Activated naive CD4-positive, alpha-beta T cell treated with anti-CD3 and anti-CD28 coated beads for 36 hours (primary cell): Measurements from ENCODE around the gene KCNE4. TPM values are rescaled to one million over a fixed set of nuclear protein-coding genes. Genes with fewer than 3 reads are reported as not detected.

Source experiments
- CTCF ChIA-PET: fragments of 350-600 bp; sonication (Branson Sonifier 250); formaldehyde crosslinking; loops from one replicate; lab custom pipeline; 2021; ENCODE audit warnings: antibody characterized with exemption; lab: Charles Lee
- DNase-seq: peaks from one replicate; pipeline ENCODE4 v3.0.0-alpha.2; 2020
- H3K27ac Mint-ChIP-seq: one replicate; pipeline ENCODE4 v1.8.0; 2021; ENCODE audit warnings: mild to moderate bottlenecking, mixed read lengths
- H3K27me3 Mint-ChIP-seq: one replicate; pipeline ENCODE4 v1.8.0; 2021; ENCODE audit warnings: low read depth, mixed read lengths
- H3K36me3 Mint-ChIP-seq: one replicate; pipeline ENCODE4 v1.8.0; 2021; ENCODE audit warnings: low read depth, mixed read lengths
- H3K4me1 Mint-ChIP-seq: one replicate; pipeline ENCODE4 v1.8.0; 2021; ENCODE audit warnings: low read depth, mixed read lengths
- H3K4me3 Mint-ChIP-seq: one replicate; pipeline ENCODE4 v1.8.0; 2021; ENCODE audit warnings: mild to moderate bottlenecking, moderate library complexity, mixed read lengths
- H3K9me3 Mint-ChIP-seq: one replicate; pipeline ENCODE4 v1.8.0; 2021; ENCODE audit warnings: mixed read lengths
- intact Hi-C: fragments of 100-400 bp; cut with micrococcal nuclease; formaldehyde crosslinking; loops from one replicate; pipeline ENCODE4 v1.15.1; 2023
- total RNA-seq, 2 experiments: library from RNA; stranded (reverse); gene quantifications; one replicate each; pipeline ENCODE4 v1.2.3, GENCODE V29; 2021

The KCNE4 gene
- total RNA-seq, 2 experiments from 2014 or later = not detected

DNA sequence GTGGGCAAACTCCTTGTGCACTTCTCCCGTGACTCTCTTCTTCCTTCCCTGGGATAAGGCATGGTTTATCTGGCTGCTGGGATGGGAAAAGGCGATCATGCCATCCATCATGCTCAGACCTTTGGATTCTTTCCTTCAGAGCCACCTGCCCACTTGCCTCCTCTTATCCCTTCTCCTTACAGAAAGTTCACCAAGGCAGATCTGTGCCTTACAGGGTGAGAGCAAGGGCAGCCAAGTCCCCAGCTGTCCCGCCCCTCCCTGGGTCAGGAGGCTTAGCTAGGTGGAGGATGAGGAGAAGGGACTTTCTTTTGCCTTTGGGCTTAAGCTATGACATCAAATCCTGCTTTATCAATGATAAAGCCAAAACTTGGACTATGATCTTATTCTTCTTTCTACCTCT is 47.6 kb downstream of the KCNE4 start:
- Mint-ChIP-seq H3K4me1 (no peaks in the 10 kb centered on the region), H3K27me3 (peaks cover 7% of the 10 kb centered on the region), H3K36me3 (no peaks in the 10 kb centered on the region), H3K4me3 (no peak overlapping the region), H3K9me3 (no peaks in the 10 kb centered on the region), H3K27ac (no peak overlapping the region)
- CTCF ChIA-PET = no interaction called here
- intact Hi-C loops = no loop called here
- DNase-seq = no peak

DNA sequence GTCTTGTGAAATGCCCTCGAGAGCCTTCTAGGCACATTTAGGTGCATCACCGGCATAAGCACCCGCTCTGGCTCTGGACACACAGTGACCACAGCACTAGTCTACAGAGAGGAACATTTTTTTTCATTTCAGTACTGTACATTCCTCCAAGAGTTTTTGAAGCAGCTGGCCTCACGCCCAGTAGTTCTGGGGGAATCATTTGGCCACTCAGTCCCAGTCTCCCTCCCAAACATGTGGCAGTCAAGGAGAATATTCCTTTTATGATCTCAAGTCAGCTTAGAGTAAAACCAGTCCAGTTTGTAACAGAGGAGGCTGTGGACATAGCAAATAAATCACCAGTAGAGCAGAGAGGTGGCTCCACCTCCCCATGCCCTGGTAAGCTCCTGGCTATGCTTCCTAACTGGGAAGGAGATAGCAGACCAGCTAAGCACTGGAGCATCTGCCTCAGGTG is 48.1 kb downstream of the KCNE4 start:
- DNase-seq = no peak
- Mint-ChIP-seq H3K4me3 (no peak overlapping the region), H3K9me3 (no peaks in the 10 kb centered on the region), H3K4me1 (no peaks in the 10 kb centered on the region), H3K27me3 (peaks cover 7% of the 10 kb centered on the region), H3K27ac (no peak overlapping the region), H3K36me3 (no peaks in the 10 kb centered on the region)
- intact Hi-C loops = loop anchor here (10.0 kb wide), 1 partner anchor 395 kb away; no protein-coding TSS in a partner anchor
- CTCF ChIA-PET = no interaction called here

DNA sequence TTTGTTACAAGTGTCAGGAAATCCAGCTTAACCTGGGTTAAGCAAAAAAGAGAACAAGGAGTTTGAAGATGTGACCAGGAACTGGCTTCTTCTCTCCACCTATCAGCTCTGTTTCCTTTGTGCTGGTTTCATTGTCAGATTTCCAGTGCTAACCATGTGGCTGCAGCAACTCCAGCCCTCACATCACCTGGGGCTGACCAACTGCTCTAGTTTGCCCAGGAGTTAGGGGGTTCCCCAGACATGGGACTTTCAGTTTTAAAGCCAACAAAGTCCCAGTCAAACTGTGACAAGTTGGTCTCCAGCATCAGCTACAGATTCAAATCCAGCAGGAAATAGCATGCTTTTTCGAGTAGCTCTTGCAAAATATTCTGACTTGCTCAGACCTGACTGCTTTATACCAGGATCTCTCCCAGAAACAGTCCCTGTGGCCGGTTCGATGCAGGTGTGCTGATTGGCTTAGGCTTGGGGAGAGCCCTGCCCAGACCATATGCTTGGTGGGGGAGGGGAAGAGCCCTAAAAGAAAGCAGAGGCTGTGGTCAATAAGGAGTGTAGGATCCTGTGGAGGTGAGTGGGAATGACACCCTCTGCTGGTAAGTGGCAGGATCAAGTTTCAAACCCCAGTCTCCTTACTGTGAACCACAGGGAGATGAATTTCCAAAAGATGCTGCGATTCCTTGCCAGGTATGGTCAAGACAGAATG is 49.5 kb downstream of the KCNE4 start:
- CTCF ChIA-PET = no interaction called here
- no peak overlapping the region for H3K4me3 Mint-ChIP-seq
- intact Hi-C loops = loop anchor here (1.0 to 10.0 kb wide), 2 partner anchors 130 to 397 kb away; no protein-coding TSS in a partner anchor
- H3K27me3 Mint-ChIP-seq = peaks cover 3% of the 10 kb centered on the region
- no peaks in the 10 kb centered on the region for H3K36me3 Mint-ChIP-seq
- DNase-seq = no peak
- H3K4me1 Mint-ChIP-seq = no peaks in the 10 kb centered on the region
- H3K9me3 Mint-ChIP-seq = no peaks in the 10 kb centered on the region
- H3K27ac Mint-ChIP-seq = no peak overlapping the region

DNA sequence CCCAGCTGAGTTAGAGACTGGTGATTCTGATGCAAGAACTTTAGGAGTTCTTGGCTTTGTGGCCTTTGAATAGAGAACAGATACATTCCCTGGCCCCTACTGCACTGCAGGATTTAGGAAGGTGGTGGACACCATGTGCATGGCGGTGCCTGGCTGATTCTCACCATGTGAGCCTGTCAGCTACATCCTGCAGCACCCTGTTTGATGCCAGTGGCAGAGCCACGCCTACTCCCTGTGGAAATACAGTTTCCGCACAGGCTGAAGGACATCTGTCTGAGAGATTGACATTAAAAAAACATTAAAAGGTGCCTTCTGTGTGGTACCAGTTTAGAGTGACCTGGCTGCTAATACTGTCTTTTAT is 50.0 kb downstream of the KCNE4 start:
- no peak overlapping the region for H3K4me3 Mint-ChIP-seq
- no peak overlapping the region for H3K27ac Mint-ChIP-seq
- no peak for DNase-seq
- peaks cover 3% of the 10 kb centered on the region for H3K27me3 Mint-ChIP-seq
- intact Hi-C loops = loop anchor here (10.0 kb wide), 1 partner anchor 397 kb away; no protein-coding TSS in a partner anchor
- no peaks in the 10 kb centered on the region for H3K4me1 Mint-ChIP-seq
- H3K9me3 Mint-ChIP-seq = no peaks in the 10 kb centered on the region
- CTCF ChIA-PET = no interaction called here
- H3K36me3 Mint-ChIP-seq = no peaks in the 10 kb centered on the region

DNA sequence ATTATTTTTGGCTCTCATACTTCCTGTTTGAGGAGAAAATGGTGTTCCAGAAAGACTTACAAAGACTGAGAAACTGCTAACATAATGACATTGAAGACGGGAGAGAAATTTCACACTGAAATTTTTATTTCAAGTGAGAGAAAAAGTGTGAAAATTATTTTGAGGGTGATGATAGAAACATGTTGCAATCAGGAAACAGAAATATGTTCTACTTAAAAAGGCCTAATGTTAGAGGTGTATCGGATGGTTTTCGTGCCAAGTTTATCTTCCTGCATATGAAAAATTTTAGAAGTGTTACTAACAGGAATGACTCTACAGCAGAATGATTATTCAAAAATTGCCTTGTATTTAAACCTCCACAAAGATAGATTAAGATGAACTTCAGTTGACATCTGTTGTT is 50.5 kb downstream of the KCNE4 start:
- no peaks in the 10 kb centered on the region for H3K36me3 Mint-ChIP-seq
- H3K9me3 Mint-ChIP-seq = no peaks in the 10 kb centered on the region
- H3K27ac Mint-ChIP-seq = no peak overlapping the region
- peaks cover 3% of the 10 kb centered on the region for H3K27me3 Mint-ChIP-seq
- intact Hi-C loops = loop anchor here (10.0 kb wide), 1 partner anchor 398 kb away; no protein-coding TSS in a partner anchor
- H3K4me1 Mint-ChIP-seq = no peaks in the 10 kb centered on the region
- H3K4me3 Mint-ChIP-seq = no peak overlapping the region
- CTCF ChIA-PET = interaction anchor here (0.6 kb wide), 1 partner anchor 365 kb away, joined by 4 read pairs; no protein-coding TSS in a partner anchor
- no peak for DNase-seq

DNA sequence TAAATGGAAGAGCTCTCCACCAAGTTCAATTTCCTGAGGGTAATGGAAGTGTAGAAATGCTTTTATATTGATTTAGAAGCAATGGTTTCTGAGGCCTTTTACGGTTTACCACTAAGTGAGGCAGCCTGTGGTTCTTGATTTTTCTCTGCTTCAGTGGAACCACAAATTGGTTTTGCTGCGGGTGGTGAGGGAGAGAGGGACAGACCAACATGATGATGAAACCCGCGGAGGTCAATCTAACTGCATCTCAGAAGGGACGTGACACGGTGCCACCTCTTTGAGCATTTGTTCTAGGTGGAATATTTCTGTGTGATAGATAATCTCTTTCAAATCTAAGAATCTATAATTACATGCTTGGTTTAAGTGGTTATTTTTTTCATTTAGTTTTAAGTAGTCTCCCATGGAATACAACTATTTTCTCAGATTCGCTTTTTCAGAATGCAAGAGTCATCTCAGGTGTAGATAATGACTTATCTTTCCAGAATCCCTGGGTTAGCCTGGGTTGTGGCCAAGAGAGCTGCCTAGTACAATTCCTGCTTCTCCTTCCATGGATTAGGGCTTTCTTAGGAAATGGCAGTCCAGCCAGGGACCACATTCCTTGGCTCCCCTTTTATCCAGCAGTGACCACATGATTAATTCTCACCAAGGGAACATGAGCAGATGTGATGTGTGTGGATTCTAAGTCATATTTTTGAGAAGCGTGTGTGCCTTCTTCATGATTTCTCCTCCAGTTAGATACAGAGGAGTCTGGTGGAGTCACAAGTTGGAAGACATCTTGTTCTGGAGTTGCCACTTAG is 52.5 kb downstream of the KCNE4 start:
- Mint-ChIP-seq H3K27ac (no peak overlapping the region), H3K36me3 (no peaks in the 10 kb centered on the region), H3K27me3 (peaks cover 3% of the 10 kb centered on the region), H3K4me3 (no peak overlapping the region), H3K4me1 (no peaks in the 10 kb centered on the region), H3K9me3 (no peaks in the 10 kb centered on the region)
- no peak for DNase-seq
- intact Hi-C loops = loop anchor here (10.0 kb wide), 1 partner anchor 400 kb away; no protein-coding TSS in a partner anchor
- CTCF ChIA-PET = no interaction called here

Other genes with a start within 250 kb of the KCNE4 start
- 10 to 100 TPM; 35.1 to 36.1 TPM for gene ACSL3, start 191.2 kb upstream of the KCNE4 start, total RNA-seq